ENCODE data around the gene CERS6.

Gene CERS6

GRCh38 chr2:168787098-168787781 lies 331.2 kb downstream of the CERS6 start (continued):
- TF ChIP-seq PRDM10 (tag by site-specific recombination; IDR thresholded peaks at IDR 0.05) = no peak
- no peak for TF ChIP-seq ZNF155 (tag by site-specific recombination; IDR thresholded peaks at IDR 0.05)
- TF ChIP-seq ZNF624 (tag by site-specific recombination; IDR thresholded peaks at IDR 0.05) = no peak
- TF ChIP-seq MZF1 (tag by site-specific recombination; IDR thresholded peaks at IDR 0.05; ENCODE audit: borderline replicate concordance) = no peak

GRCh38 chr2:168787782-168788376 lies 331.8 kb downstream of the CERS6 start:
- Histone ChIP-seq H3K27ac (ENCODE audit: extremely low read depth, low read depth, low read length) (no peak overlapping the region), H3K4me1 (ENCODE audit: control insufficient read depth, insufficient read depth, low read length) (no peaks in the 10 kb centered on the region), H3K9me3 (ENCODE audit: control insufficient read depth, insufficient read depth, low read depth, low read length) (no peaks in the 10 kb centered on the region), H3K36me3 (ENCODE audit: control insufficient read depth in 2 of 2, insufficient read depth in 1 of 2, low read length in 2 of 2) (no peaks in the 10 kb centered on the region), H3K4me3 (ENCODE audit: low read depth, low read length) (no peak overlapping the region)
- ChIA-PET POLR2A (interaction anchor here (0.7 kb wide), 1 partner anchor 91 kb away, joined by 3 read pairs; no protein-coding TSS in a partner anchor), CTCF (interaction anchor here (0.6 to 0.7 kb wide), 2 partner anchors 16 to 346 kb away, joined by 3 read pairs; no protein-coding TSS in a partner anchor)
- TF ChIP-seq ZNF398 (tag by site-specific recombination; IDR thresholded peaks at IDR 0.05) (no peak), HIC1 (tag by site-specific recombination; IDR thresholded peaks at IDR 0.05) (no peak), ZBTB6 (tag by site-specific recombination; IDR thresholded peaks at IDR 0.05) (no peak), TCF7L2 (IDR thresholded peaks at IDR 0.05; ENCODE audit: borderline replicate concordance, low read depth, low read length) (no peak), ZNF221 (tag by site-specific recombination; IDR thresholded peaks at IDR 0.05; ENCODE audit: borderline replicate concordance) (no peak), ZNF560 (tag by site-specific recombination; IDR thresholded peaks at IDR 0.05; ENCODE audit: borderline replicate concordance) (no peak), ZNF112 (tag by site-specific recombination; IDR thresholded peaks at IDR 0.05) (no peak), TSHZ1 (tag by site-specific recombination; IDR thresholded peaks at IDR 0.05; ENCODE audit: borderline replicate concordance) (no peak), ZNF23 (tag by site-specific recombination; IDR thresholded peaks at IDR 0.05; ENCODE audit: borderline replicate concordance) (no peak), ZNF10 (tag by site-specific recombination; IDR thresholded peaks at IDR 0.05) (no peak), KLF16 (tag by site-specific recombination; IDR thresholded peaks at IDR 0.05) (no peak), ZNF16 (tag by site-specific recombination; IDR thresholded peaks at IDR 0.05; ENCODE audit: low read depth) (no peak), ZSCAN18 (tag by site-specific recombination; IDR thresholded peaks at IDR 0.05) (no peak), ZNF350 (tag by site-specific recombination; IDR thresholded peaks at IDR 0.05) (no peak), GLIS2 (tag by site-specific recombination; IDR thresholded peaks at IDR 0.05) (no peak)
